Muscle layer of colon (tissue), 2 donors: ENCODE results near the gene PCDHA3.
A peak's percentile ranks its signal among the peaks of the same experiment; 100 is the strongest.
"Not testable (repeated sequence)": the region's sequence is repeated elsewhere in the genome, so short reads cannot be mapped to it uniquely, and the experiment has no call there.

Experiments
- H3K27ac ChIP-seq: one replicate; pipeline ENCODE4 v1.7.0; 2013; ENCODE audit warnings: low read depth, mild to moderate bottlenecking, low read length, moderate library complexity
- H3K27me3 ChIP-seq, 2 donors: one replicate each; pipeline ENCODE4 v1.7.0; 2013; ENCODE audit warnings: low read length in 2 of 2, mild to moderate bottlenecking in 2 of 2; ENCODE audit not compliant: insufficient read depth in 2 of 2, control insufficient read depth in 1 of 2
- H3K36me3 ChIP-seq: one replicate; pipeline ENCODE4 v1.7.0; 2013; ENCODE audit warnings: mild to moderate bottlenecking, low read length; ENCODE audit not compliant: insufficient read depth
- H3K4me1 ChIP-seq: one replicate; pipeline ENCODE4 v1.7.0; 2013; ENCODE audit warnings: mild to moderate bottlenecking, low read length; ENCODE audit not compliant: insufficient read depth
- H3K4me3 ChIP-seq, 2 donors: one replicate each; pipeline ENCODE4 v1.7.0; 2013; ENCODE audit warnings: low read length in 2 of 2, low read depth in 1 of 2, mild to moderate bottlenecking in 1 of 2, moderate library complexity in 1 of 2
- H3K9ac ChIP-seq: one replicate; pipeline ENCODE4 v1.7.0; 2013; ENCODE audit warnings: low read length
- H3K9me3 ChIP-seq: one replicate; pipeline ENCODE4 v1.7.0; 2013; ENCODE audit warnings: mild to moderate bottlenecking, low read length
- donor health status: abdominal sarcoma.
- donor health status: Adenocarcinoma of cecum.

PCDHA3 gene

DNA sequence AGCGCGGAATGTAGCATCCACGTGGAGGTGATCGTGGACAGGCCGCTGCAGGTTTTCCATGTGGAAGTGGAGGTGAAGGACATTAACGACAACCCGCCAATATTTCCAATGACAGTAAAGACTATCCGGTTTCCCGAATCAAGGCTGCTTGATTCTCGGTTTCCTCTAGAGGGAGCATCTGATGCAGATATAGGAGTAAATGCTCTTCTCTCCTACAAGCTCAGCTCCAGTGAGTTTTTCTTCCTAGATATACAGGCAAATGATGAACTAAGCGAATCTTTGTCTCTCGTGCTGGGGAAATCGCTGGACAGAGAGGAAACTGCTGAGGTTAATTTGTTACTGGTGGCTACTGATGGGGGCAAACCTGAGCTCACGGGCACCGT, 5.6 kb upstream of the PCDHA3 start:
- no peaks in the 10 kb centered on the region for H3K27me3 ChIP-seq

DNA sequence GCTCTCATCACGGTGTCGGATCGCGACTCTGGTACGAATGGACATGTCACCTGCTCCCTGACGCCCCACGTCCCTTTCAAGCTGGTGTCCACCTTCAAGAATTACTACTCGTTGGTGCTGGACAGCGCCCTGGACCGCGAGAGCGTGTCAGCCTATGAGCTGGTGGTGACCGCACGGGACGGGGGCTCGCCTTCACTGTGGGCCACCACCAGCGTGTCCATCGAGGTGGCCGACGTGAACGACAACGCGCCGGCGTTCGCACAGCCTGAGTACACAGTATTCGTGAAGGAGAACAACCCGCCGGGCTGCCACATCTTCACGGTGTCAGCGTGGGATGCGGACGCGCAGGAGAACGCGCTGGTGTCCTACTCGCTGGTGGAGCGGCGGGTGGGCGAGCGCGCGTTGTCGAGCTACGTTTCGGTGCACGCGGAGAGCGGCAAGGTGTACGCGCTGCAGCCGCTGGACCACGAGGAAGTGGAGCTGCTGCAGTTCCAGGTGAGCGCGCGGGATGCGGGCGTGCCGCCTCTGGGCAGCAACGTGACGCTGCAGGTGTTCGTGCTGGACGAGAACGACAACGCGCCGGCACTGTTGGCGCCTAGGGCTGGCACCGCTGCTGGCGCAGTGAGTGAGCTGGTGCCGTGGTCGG, 4.7 kb upstream of the PCDHA3 start:
- H3K27ac ChIP-seq, H3K9me3 ChIP-seq, H3K27me3 ChIP-seq, H3K4me1 ChIP-seq, H3K36me3 ChIP-seq, H3K4me3 ChIP-seq, H3K9ac ChIP-seq: not testable (repeated sequence)

More for the DNA sequence above, 5.6 kb upstream of the PCDHA3 start:
- H3K27ac ChIP-seq = no peak overlapping the region
- H3K4me1 ChIP-seq = no peaks in the 10 kb centered on the region
- H3K36me3 ChIP-seq = no peaks in the 10 kb centered on the region
- H3K4me3 ChIP-seq = no peak overlapping the region
- no peak overlapping the region for H3K9ac ChIP-seq
- H3K9me3 ChIP-seq = peaks cover 8% of the 10 kb centered on the region

DNA sequence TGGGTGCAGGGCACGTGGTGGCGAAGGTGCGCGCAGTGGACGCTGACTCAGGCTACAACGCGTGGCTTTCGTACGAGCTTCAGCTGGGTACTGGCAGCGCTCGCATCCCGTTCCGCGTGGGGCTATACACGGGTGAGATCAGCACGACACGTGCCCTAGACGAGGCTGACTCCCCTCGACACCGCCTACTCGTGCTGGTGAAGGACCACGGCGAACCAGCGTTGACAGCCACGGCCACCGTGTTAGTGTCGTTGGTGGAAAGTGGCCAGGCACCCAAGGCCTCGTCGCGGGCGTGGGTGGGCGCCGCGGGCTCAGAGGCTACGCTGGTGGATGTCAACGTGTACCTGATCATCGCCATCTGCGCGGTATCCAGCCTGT, 4.2 kb upstream of the PCDHA3 start:
- Histone ChIP-seq H3K4me3 (no peak overlapping the region), H3K36me3 (no peaks in the 10 kb centered on the region), H3K27me3 (no peaks in the 10 kb centered on the region), H3K9ac (no peak overlapping the region), H3K27ac (no peak overlapping the region), H3K9me3 (peaks cover 8% of the 10 kb centered on the region), H3K4me1 (no peaks in the 10 kb centered on the region)

DNA sequence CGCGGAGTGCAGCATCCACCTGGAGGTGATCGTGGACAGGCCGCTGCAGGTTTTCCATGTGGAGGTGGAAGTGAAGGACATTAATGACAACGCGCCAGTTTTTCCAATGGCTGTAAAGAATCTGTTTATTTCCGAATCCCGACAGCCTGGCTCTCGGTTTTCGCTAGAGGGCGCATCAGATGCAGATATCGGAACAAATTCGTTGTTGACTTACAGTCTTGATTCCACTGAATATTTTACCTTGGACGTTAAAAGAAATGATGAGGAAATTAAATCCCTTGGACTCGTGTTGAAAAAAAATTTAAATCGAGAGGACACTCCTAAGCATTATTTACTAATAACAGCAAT, 611 bp downstream of the PCDHA3 start:
- H3K27ac ChIP-seq = no peak overlapping the region

DNA sequence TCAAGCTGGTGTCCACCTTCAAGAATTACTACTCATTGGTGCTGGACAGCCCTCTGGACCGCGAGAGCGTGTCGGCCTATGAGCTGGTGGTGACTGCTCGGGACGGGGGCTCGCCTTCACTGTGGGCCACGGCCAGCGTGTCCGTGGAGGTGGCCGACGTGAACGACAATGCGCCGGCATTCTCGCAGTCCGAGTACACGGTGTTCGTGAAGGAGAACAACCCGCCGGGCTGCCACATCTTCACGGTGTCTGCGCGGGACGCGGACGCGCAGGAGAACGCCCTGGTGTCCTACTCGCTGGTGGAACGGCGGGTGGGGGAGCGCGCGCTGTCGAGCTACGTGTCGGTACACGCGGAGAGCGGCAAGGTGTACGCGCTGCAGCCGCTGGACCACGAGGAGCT, 1.5 kb downstream of the PCDHA3 start:
- not testable (repeated sequence) for H3K4me3 ChIP-seq, H3K9me3 ChIP-seq, H3K27ac ChIP-seq, H3K36me3 ChIP-seq, H3K4me1 ChIP-seq, H3K27me3 ChIP-seq, H3K9ac ChIP-seq

More for the DNA sequence above, 611 bp downstream of the PCDHA3 start:
- H3K4me1 ChIP-seq = no peaks in the 10 kb centered on the region
- H3K4me3 ChIP-seq = peak overlapping the region in 1 of 2 donors; percentile 49
- no peaks in the 10 kb centered on the region for H3K27me3 ChIP-seq
- H3K9ac ChIP-seq = no peak overlapping the region
- no peaks in the 10 kb centered on the region for H3K36me3 ChIP-seq
- no peaks in the 10 kb centered on the region for H3K9me3 ChIP-seq

DNA sequence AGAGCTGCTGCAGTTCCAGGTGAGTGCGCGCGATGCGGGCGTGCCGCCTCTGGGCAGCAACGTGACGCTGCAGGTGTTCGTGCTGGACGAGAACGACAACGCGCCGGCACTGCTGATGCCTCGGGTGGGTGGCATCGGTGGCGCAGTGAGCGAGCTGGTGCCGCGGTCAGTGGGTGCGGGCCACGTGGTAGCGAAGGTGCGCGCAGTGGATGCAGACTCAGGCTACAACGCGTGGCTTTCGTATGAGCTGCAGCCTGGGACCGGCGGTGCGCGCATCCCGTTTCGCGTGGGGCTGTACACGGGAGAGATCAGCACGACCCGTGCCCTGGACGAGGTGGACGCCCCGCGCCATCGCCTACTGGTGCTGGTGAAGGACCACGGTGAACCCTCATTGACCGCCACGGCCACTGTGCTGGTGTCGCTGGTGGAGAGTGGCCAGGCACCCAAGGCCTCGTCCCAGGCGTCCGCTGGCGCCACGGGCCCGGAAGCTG, 2.0 kb downstream of the PCDHA3 start:
- Histone ChIP-seq H3K27me3 (no peaks in the 10 kb centered on the region), H3K4me3 (no peak overlapping the region), H3K9me3 (no peaks in the 10 kb centered on the region)

DNA sequence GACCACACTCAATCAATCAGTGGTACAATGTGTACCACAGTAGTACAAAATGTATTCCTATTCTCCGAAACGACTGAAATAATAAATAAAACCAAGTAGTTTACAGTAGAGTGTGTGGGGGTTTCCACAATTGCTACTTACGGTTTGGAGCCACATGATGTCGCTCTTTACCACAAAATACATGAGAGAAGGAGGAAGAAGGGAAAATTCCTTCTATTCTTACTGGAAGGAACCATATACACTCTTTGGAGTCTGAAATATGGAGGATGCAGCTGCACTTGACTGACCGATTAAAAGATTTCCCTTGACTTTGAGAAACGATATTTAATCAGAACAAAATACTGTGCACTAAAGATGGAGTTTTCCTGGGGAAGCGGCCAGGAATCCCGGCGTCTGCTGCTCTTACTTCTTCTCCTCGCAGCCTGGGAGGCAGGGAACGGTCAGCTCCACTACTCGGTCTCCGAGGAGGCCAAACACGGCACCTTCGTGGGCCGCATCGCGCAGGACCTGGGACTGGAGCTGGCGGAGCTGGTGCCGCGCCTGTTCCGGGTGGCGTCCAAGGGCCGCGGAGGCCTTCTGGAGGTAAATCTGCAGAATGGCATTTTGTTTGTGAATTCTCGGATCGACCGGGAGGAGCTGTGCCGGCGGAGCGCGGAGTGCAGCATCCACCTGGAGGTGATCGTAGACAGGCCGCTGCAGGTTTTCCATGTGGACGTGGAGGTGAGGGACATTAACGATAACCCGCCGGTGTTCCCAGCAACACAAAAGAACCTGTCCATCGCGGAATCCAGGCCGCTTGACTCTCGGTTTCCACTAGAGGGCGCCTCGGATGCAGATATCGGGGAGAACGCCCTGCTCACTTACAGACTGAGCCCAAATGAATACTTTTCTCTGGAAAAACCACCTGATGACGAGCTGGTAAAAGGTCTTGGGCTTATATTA, 6.2 kb downstream of the PCDHA3 start, which contains the start of gene PCDHA4:
TSS of gene PCDHA4 (plus strand) at position 235 of the 942 bp plus-strand sequence.
- Histone ChIP-seq H3K9ac (no peak within 1 kb of the TSS), H3K27ac (no peak within 1 kb of the TSS), H3K27me3 (no peaks in the 10 kb centered on the region), H3K9me3 (no peaks in the 10 kb centered on the region), H3K4me1 (no peaks in the 10 kb centered on the region), H3K36me3 (no peaks in the 10 kb centered on the region), H3K4me3 (peak within 1 kb of the TSS in 1 of 2 donors; percentile 35)

More for the DNA sequence above, 2.0 kb downstream of the PCDHA3 start:
- no peak overlapping the region for H3K27ac ChIP-seq
- no peaks in the 10 kb centered on the region for H3K36me3 ChIP-seq
- H3K9ac ChIP-seq = no peak overlapping the region
- H3K4me1 ChIP-seq = no peaks in the 10 kb centered on the region

DNA sequence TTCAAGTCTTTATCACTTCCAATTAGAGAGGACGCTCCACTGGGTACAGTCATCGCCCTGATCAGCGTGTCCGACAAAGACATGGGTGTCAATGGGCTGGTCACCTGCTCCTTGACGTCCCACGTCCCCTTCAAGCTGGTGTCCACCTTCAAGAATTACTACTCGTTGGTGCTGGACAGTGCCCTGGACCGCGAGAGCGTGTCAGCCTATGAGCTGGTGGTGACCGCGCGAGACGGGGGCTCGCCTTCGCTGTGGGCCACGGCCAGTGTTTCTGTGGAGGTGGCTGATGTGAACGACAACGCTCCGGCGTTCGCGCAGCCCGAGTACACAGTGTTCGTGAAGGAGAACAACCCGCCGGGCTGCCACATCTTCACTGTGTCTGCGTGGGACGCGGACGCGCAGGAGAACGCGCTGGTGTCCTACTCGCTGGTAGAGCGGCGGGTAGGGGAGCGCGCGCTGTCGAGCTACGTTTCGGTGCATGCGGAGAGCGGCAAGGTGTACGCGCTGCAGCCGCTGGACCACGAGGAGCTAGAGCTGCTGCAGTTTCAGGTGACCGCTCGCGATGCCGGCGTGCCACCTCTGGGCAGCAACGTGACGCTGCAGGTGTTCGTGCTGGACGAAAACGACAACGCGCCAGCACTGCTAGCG, 7.5 kb downstream of the PCDHA3 start:
- H3K36me3 ChIP-seq, H3K4me1 ChIP-seq, H3K9ac ChIP-seq, H3K27me3 ChIP-seq, H3K4me3 ChIP-seq, H3K27ac ChIP-seq, H3K9me3 ChIP-seq: not testable (repeated sequence)

DNA sequence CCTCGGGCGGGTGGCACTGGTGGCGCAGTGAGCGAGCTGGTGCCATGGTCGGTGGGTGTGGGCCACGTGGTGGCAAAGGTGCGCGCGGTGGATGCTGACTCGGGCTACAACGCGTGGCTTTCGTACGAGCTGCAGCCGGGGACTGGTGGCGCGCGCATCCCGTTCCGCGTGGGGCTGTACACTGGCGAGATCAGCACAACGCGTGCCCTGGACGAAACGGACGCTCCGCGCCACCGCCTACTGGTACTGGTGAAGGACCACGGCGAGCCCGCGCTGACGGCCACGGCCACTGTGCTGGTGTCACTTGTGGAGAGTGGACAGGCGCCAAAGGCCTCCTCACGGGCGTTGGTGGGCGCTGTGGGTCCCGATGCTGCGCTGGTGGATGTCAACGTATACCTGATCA, 8.0 kb downstream of the PCDHA3 start:
- no peaks in the 10 kb centered on the region for H3K27me3 ChIP-seq
- H3K27ac ChIP-seq = no peak overlapping the region
- H3K9me3 ChIP-seq = no peaks in the 10 kb centered on the region
- no peaks in the 10 kb centered on the region for H3K4me1 ChIP-seq
- no peaks in the 10 kb centered on the region for H3K36me3 ChIP-seq
- no peak overlapping the region for H3K4me3 ChIP-seq
- H3K9ac ChIP-seq = no peak overlapping the region

DNA sequence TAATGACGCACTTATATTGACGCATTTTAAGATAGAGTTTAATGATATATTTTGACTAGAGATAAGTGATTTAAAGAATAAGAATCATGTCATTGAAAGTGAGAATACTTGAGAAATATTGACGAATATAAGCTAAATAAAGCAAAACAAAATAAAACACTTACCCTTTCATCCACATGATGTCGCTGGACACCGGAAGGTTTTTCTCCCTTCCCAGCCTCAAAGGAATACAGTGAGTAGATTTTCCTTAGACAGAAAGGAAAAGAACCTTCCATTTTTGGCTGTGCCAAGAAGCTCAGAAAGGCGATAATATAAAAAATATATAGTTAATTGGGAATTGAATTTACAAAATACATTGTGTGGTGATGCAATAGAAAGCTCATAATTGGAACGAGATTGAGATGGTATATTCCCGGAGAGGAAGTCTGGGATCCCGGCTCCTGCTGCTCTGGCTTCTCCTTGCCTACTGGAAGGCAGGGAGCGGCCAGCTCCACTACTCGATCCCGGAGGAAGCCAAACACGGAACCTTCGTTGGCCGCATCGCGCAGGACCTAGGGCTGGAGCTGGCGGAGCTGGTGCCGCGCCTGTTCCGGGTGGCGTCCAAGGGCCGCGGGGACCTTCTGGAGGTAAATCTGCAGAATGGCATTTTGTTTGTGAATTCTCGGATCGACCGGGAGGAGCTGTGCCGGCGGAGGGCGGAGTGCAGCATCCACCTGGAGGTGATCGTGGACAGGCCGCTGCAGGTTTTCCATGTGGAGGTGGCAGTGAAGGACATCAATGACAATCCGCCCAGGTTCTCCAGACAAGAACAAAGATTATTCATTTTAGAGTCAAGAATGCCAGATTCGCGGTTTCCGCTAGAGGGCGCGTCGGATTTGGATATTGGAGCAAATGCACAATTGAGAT, 20.8 kb downstream of the PCDHA3 start, which contains the start of gene PCDHA5:
TSS of gene PCDHA5 (plus strand) at position 239 of the 906 bp plus-strand sequence.
- no peaks in the 10 kb centered on the region for H3K36me3 ChIP-seq
- no peak within 1 kb of the TSS for H3K4me3 ChIP-seq
- no peaks in the 10 kb centered on the region for H3K27me3 ChIP-seq
- H3K9me3 ChIP-seq = peaks cover 5% of the 10 kb centered on the region
- no peaks in the 10 kb centered on the region for H3K4me1 ChIP-seq
- no peak within 1 kb of the TSS for H3K9ac ChIP-seq
- H3K27ac ChIP-seq = no peak within 1 kb of the TSS

DNA sequence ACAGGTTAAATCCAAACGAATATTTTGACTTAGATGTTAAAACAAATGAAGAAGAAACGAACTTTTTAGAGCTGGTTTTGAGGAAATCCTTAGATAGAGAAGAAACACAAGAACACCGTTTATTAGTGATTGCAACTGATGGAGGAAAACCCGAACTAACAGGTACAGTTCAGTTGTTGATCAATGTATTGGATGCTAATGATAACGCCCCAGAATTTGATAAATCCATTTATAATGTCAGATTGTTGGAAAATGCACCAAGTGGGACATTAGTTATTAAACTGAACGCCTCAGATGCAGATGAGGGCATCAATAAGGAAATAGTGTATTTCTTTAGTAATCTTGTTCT, 21.4 kb downstream of the PCDHA3 start:
- no peaks in the 10 kb centered on the region for H3K27me3 ChIP-seq
- H3K9ac ChIP-seq = no peak overlapping the region
- no peaks in the 10 kb centered on the region for H3K4me1 ChIP-seq

More for the DNA sequence above, 21.4 kb downstream of the PCDHA3 start:
- no peak overlapping the region for H3K4me3 ChIP-seq
- H3K9me3 ChIP-seq = peaks cover 5% of the 10 kb centered on the region
- H3K36me3 ChIP-seq = no peaks in the 10 kb centered on the region
- H3K27ac ChIP-seq = no peak overlapping the region
